HepG2 (cell line): ENCODE results near the gene SESN3. TPM values are rescaled to one million over a fixed set of nuclear protein-coding genes. Genes with fewer than 3 reads are reported as not detected.
A peak's percentile ranks its signal among the peaks of the same experiment; 100 is the strongest.

Source experiments
- ATAC-seq: fragments of 200-7000 bp; cut with Tn5 transposase; 3 replicates; pipeline ENCODE4 v1.9.1; 2020; ENCODE audit warnings: mild to moderate bottlenecking, moderate library complexity
- BruUV-seq: library from RNA; stranded (reverse); fragments of 400-500 nt; replicated peaks from 2 replicates; lab custom pipeline; 2021; lab: Mats Ljungman, UMichigan
- CTCF ChIA-PET: fragments of 300-600 bp; formaldehyde crosslinking; extraction: SDS; loops from one replicate; lab custom pipeline; 2021; ENCODE audit warnings: low total read pairs, inconsistent platforms, low intra/inter-chr PET ratio; lab: Yijun Ruan, JAX
- POLR2A ChIA-PET: fragments of 350-600 bp; sonication (Branson Sonifier 250); formaldehyde crosslinking; loops from one replicate; lab custom pipeline; 2020; ENCODE audit warnings: antibody characterized with exemption, inconsistent platforms; lab: Yijun Ruan, JAX
- DNase-seq: peaks from one replicate; pipeline ENCODE4 v3.0.0-alpha.2; 2015; ENCODE audit warnings: low spot score
- FAIRE-seq: peaks from 3 replicates; lab custom pipeline; 2011; peaks lifted over from hg19 to GRCh38; lab: Jason Lieb, UNC
- H2AFZ ChIP-seq: one replicate; pipeline ENCODE4 v1.6.1; 2011; ENCODE audit warnings: low read length, inconsistent platforms
- H3K27ac ChIP-seq: fragments of 300-600 bp; 3 replicates; pipeline ENCODE4 v1.8.0; 2011; ENCODE audit warnings: mixed run types, mild to moderate bottlenecking, mixed read lengths, low read length, inconsistent platforms; ENCODE audit not compliant: insufficient read depth; ENCODE audit errors: extremely low read length
- H3K27me3 ChIP-seq, 2 experiments: fragments of 200-600 bp in 1 of 2; 2 replicates in 1 of 2; 3 replicates in 1 of 2; pipeline versions ENCODE4 v1.6.0 to v1.8.0; 2011; ENCODE audit warnings: low read length in 2 of 2, mild to moderate bottlenecking in 2 of 2, moderate library complexity in 2 of 2, inconsistent platforms in 1 of 2; ENCODE audit not compliant: insufficient read depth in 2 of 2, control insufficient read depth in 1 of 2
- H3K36me3 ChIP-seq, 2 experiments: fragments of 200-600 bp in 1 of 2; replicated peaks in 1 of 2; 2 replicates in 1 of 2; 3 replicates in 1 of 2; pipeline versions ENCODE4 v1.5.1 to v1.8.0; 2011; ENCODE audit warnings: low read length in 2 of 2, inconsistent platforms in 1 of 2; ENCODE audit not compliant: insufficient read depth in 2 of 2, control insufficient read depth in 1 of 2
- H3K4me1 ChIP-seq: 2 replicates; pipeline ENCODE4 v1.5.1; 2012; ENCODE audit warnings: low read length, inconsistent platforms; ENCODE audit not compliant: insufficient read depth
- H3K4me2 ChIP-seq: 2 replicates; pipeline ENCODE4 v1.6.0; 2011; ENCODE audit warnings: low read depth, low read length, inconsistent platforms
- H3K4me3 ChIP-seq, 3 experiments: fragments of 200-600 bp in 1 of 3; sonication (generic), shearing (Covaris generic) in 1 of 3; replicated peaks in 1 of 3; 2 replicates each; pipeline ENCODE4 v1.5.1; 2011 to 2016; ENCODE audit warnings: low read length in 3 of 3, inconsistent platforms in 2 of 3, low read depth in 2 of 3, mild to moderate bottlenecking in 2 of 3, control low read depth in 1 of 3, mixed read lengths in 1 of 3; ENCODE audit not compliant: insufficient read depth in 1 of 3
- H3K79me2 ChIP-seq: one replicate; pipeline ENCODE4 v1.6.1; 2011; ENCODE audit warnings: low read length, inconsistent platforms; ENCODE audit not compliant: insufficient read depth
- H3K9ac ChIP-seq: 2 replicates; pipeline ENCODE4 v1.6.0; 2011; ENCODE audit warnings: mild to moderate bottlenecking, low read depth, low read length, inconsistent platforms; ENCODE audit not compliant: insufficient read depth
- H3K9me3 ChIP-seq: 2 replicates; pipeline ENCODE4 v1.5.1; 2012; ENCODE audit warnings: mild to moderate bottlenecking, low read length
- H4K20me1 ChIP-seq: 2 replicates; pipeline ENCODE4 v1.6.0; 2011; ENCODE audit warnings: inconsistent platforms, mild to moderate bottlenecking, low read length, moderate library complexity; ENCODE audit not compliant: insufficient read depth
- BCL6 ChIP-seq: IDR thresholded peaks from 2 replicates; pipeline ENCODE4 v1.6.1; 2016; ENCODE audit warnings: missing genetic modification reagents, missing compliant biosample characterization
- DDIT3 ChIP-seq: sonication (generic); formaldehyde crosslinking; IDR thresholded peaks from 2 replicates; pipeline ENCODE4 v1.4.0; 2020; ENCODE audit warnings: mild to moderate bottlenecking, missing genetic modification reagents
- ESRRA ChIP-seq: sonication (generic); formaldehyde crosslinking; IDR thresholded peaks from 2 replicates; pipeline ENCODE4 v1.5.1; 2020; ENCODE audit warnings: mild to moderate bottlenecking, low read depth, missing genetic modification reagents
- GABPA ChIP-seq, 2 experiments: IDR thresholded peaks; 2 replicates each; pipeline ENCODE4 v1.6.1; 2011 to 2016; ENCODE audit warnings: low read depth in 2 of 2, low read length in 1 of 2, missing biosample characterization in 1 of 2, missing genetic modification characterization in 1 of 2
- MIER2 ChIP-seq: IDR thresholded peaks from 2 replicates; pipeline ENCODE4 v1.6.1; 2016; ENCODE audit warnings: missing biosample characterization, missing genetic modification reagents
- NFRKB ChIP-seq: fragments of 450-650 bp; IDR thresholded peaks from 2 replicates; pipeline ENCODE4 v1.6.1; 2017
- PREB ChIP-seq: sonication (generic); formaldehyde crosslinking; IDR thresholded peaks from 2 replicates; pipeline ENCODE4 v1.4.0; 2020; ENCODE audit warnings: missing genetic modification reagents
- RCOR2 ChIP-seq: IDR thresholded peaks from 2 replicates; pipeline ENCODE4 v1.6.1; 2016; ENCODE audit warnings: missing biosample characterization, missing genetic modification reagents
- SAP130 ChIP-seq: IDR thresholded peaks from 2 replicates; pipeline ENCODE4 v1.6.1; 2016; ENCODE audit warnings: low read depth
- ZBTB20 ChIP-seq: sonication (generic); formaldehyde crosslinking; IDR thresholded peaks from 2 replicates; pipeline ENCODE4 v1.8.1; 2023; ENCODE audit warnings: missing genetic modification reagents, low read depth, mild to moderate bottlenecking, borderline replicate concordance
- ZMAT3 ChIP-seq: sonication (generic); formaldehyde crosslinking; conservative IDR thresholded peaks from 2 replicates; pipeline ENCODE4 v1.7.0; 2021; ENCODE audit warnings: missing genetic modification reagents
- ZNF274 ChIP-seq: sonication (generic); formaldehyde crosslinking; IDR thresholded peaks from 2 replicates; pipeline ENCODE4 v1.5.1; 2020; ENCODE audit warnings: mild to moderate bottlenecking, missing genetic modification reagents
- ZNF280D ChIP-seq: sonication (generic); formaldehyde crosslinking; IDR thresholded peaks from 2 replicates; pipeline ENCODE4 v1.5.1; 2020; ENCODE audit warnings: mild to moderate bottlenecking, missing genetic modification reagents
- ZNF562 ChIP-seq: sonication (generic); formaldehyde crosslinking; IDR thresholded peaks from 2 replicates; pipeline ENCODE4 v1.8.0; 2022; ENCODE audit warnings: missing genetic modification reagents, borderline replicate concordance
- WGBS: methylation state at CpG from one replicate; pipeline ENCODE4 v1.1.6; 2017; ENCODE audit warnings: low lambda C conversion rate; 5-methylcytosine and 5-hydroxymethylcytosine counted together
- in situ Hi-C: cut with HindIII; loops from 2 replicates; pipeline ENCODE4 v1.10.0; 2017; ENCODE audit warnings: low pct_unique_long_range_greater_than_20kb; ENCODE audit not compliant: extremely low pct_ligation_motif_present
- intact Hi-C: fragments of 100-400 bp; cut with micrococcal nuclease; formaldehyde crosslinking; loops from one replicate; pipeline ENCODE4 v1.10.0; 2022; ENCODE audit not compliant: unreplicated experiment
- polyA plus RNA-seq, 8 experiments: library from polyadenylated mRNA; depleted of rRNA in 3 of 8; stranded (reverse) in 7 of 8; unstranded in 1 of 8; fragments of >200 nt; fragmentation: Illumina TruSeq in 4 of 8; extraction: Trizol in 4 of 8; gene quantifications; 2 replicates each; pipeline versions ENCODE4 v1.2.1 to v1.2.3, GENCODE V29; 2011 to 2016; ENCODE audit warnings: low read depth in 4 of 8, missing spikeins in 1 of 8, mixed read lengths in 1 of 8; ENCODE audit not compliant: insufficient read depth in 1 of 8
- total RNA-seq, 5 experiments: library from RNA; depleted of rRNA; stranded (reverse); fragments of >200 nt; fragmentation: Illumina TruSeq; extraction: Trizol; gene quantifications; 2 replicates each; pipeline ENCODE4 v1.2.3, GENCODE V29; 2016; ENCODE audit warnings: low read depth in 1 of 5
- TF ChIP-seq, protein P1 (sequence below): sonication (generic); formaldehyde crosslinking; IDR thresholded peaks from 2 replicates; pipeline ENCODE4 v1.4.0; 2020; ENCODE audit warnings: missing genetic modification reagents, mild to moderate bottlenecking, borderline replicate concordance

The SESN3 gene
- total and polyA plus RNA-seq, 2 of the 13 experiments (the other 11 are each of a cell fraction or from before 2014, with no cell fraction given) = 0.53 to 0.86 TPM

GRCh38 chr11:95257456-95257971 lies 26.5 kb upstream of the SESN3 start (continued):
- no peak for TF ChIP-seq ZBTB20 (CRISPR knock-in tag)
- TF ChIP-seq ESRRA (CRISPR knock-in tag) = no peak
- TF ChIP-seq RCOR2 = no peak
- TF ChIP-seq ZNF562 (CRISPR knock-in tag) = no peak
- TF ChIP-seq SAP130 (CRISPR knock-in tag) = no peak
- TF ChIP-seq ZMAT3 (CRISPR knock-in tag) = no peak
- no peak for TF ChIP-seq DDIT3 (CRISPR knock-in tag)
- no peak for TF ChIP-seq NFRKB
- TF ChIP-seq, protein P1, sequence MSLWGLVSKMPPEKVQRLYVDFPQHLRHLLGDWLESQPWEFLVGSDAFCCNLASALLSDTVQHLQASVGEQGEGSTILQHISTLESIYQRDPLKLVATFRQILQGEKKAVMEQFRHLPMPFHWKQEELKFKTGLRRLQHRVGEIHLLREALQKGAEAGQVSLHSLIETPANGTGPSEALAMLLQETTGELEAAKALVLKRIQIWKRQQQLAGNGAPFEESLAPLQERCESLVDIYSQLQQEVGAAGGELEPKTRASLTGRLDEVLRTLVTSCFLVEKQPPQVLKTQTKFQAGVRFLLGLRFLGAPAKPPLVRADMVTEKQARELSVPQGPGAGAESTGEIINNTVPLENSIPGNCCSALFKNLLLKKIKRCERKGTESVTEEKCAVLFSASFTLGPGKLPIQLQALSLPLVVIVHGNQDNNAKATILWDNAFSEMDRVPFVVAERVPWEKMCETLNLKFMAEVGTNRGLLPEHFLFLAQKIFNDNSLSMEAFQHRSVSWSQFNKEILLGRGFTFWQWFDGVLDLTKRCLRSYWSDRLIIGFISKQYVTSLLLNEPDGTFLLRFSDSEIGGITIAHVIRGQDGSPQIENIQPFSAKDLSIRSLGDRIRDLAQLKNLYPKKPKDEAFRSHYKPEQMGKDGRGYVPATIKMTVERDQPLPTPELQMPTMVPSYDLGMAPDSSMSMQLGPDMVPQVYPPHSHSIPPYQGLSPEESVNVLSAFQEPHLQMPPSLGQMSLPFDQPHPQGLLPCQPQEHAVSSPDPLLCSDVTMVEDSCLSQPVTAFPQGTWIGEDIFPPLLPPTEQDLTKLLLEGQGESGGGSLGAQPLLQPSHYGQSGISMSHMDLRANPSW (CRISPR knock-in tag) = no peak
- no peak for TF ChIP-seq ZNF274
- TF ChIP-seq MIER2 (CRISPR knock-in tag) = no peak

DNA sequence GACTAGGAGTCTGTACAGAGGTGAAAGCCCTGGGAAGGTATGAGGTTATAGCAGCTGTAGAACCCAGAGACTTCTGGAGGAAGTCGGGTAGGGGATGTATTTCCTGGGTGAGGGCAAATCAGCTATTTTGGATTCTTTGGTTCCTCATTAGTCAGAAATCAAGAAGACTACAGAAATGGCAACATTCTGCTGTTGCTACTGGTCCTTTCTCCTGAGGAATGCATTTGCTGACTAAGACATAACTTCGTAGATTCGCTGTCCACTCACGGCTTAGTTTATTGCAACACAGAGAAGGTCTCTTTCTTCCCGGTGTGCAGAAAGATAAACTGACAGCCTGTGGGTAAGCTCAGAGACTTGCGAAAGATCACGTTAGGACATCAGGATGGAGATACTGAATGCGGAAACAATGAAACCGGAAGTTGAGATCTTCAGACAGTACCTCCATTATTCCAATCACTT lies 25.3 kb upstream of the SESN3 start:
- intact Hi-C loops = no loop called here
- WGBS = under 1% methylated on average over 9 of the region's 9 CpGs
- in situ Hi-C loops = no loop called here
- no peak overlapping the region for H3K4me3 ChIP-seq
- BruUV-seq = no TSS peak
- no peak for ATAC-seq
- H3K36me3 ChIP-seq = no peaks in the 10 kb centered on the region
- DNase-seq = no peak
- H3K4me2 ChIP-seq = no peak overlapping the region
- H3K9ac ChIP-seq = no peak overlapping the region
- no peaks in the 10 kb centered on the region for H4K20me1 ChIP-seq
- no peaks in the 10 kb centered on the region for H3K9me3 ChIP-seq
- FAIRE-seq = no peak
- no peaks in the 10 kb centered on the region for H3K79me2 ChIP-seq
- H3K4me1 ChIP-seq = 0 out of 2 replicates have a peak, but pooled peaks cover 8% of the 10 kb centered on the region
- H3K27me3 ChIP-seq = peaks cover 0 to 9% of the 10 kb centered on the region in 2 experiments; a peak in 1 of 5 replicates
- H2AFZ ChIP-seq = no peak overlapping the region
- H3K27ac ChIP-seq = no peak overlapping the region
- POLR2A ChIA-PET = no interaction called here
- CTCF ChIA-PET = no interaction called here
- TF ChIP-seq BCL6 (CRISPR knock-in tag) (no peak), GABPA (IDR thresholded peaks at IDR 0.05; ENCODE audit: low read depth, low read length) (no peak), GABPA (CRISPR knock-in tag; IDR thresholded peaks at IDR 0.05; ENCODE audit: low read depth) (0 out of 2 replicates have a peak, but pooled peaks have one; percentile 14), PREB (no peak), ZNF280D (no peak)
